ENCODE results near the gene CELF2.

The CELF2 gene

DNA sequence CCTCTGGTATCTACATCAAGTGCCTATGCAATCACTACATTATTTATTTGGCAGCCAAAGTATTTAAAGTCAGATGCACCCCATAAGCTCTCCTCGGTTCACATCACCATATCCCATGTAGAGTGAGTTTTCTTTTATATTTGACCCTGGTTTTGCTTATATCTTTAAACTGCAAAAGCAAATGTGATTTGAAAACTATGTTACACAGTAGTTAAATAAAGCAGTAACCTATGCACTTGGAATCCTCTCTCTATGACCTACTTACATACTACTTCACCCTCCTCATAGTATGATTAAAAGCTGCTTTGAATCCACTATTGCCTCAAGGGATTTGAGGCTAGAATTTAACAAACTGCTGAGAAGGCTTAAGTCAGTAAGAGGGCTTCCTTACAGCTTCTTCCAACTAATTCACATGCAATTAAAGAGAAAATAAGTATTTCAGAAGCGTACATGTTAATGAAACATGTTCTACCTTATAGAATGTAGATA lies 2.2 kb upstream of the CELF2 start:
- TF ChIP-seq, protein P1, sequence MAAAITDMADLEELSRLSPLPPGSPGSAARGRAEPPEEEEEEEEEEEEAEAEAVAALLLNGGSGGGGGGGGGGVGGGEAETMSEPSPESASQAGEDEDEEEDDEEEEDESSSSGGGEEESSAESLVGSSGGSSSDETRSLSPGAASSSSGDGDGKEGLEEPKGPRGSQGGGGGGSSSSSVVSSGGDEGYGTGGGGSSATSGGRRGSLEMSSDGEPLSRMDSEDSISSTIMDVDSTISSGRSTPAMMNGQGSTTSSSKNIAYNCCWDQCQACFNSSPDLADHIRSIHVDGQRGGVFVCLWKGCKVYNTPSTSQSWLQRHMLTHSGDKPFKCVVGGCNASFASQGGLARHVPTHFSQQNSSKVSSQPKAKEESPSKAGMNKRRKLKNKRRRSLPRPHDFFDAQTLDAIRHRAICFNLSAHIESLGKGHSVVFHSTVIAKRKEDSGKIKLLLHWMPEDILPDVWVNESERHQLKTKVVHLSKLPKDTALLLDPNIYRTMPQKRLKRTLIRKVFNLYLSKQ (tag by site-specific recombination; IDR thresholded peaks at IDR 0.05; ENCODE audit: borderline replicate concordance), result no peak
- TF ChIP-seq ZNF23 (tag by site-specific recombination; IDR thresholded peaks at IDR 0.05; ENCODE audit: borderline replicate concordance) (no peak), WT1 (tag by site-specific recombination; IDR thresholded peaks at IDR 0.05) (no peak), ZNF404 (tag by site-specific recombination; IDR thresholded peaks at IDR 0.05) (no peak), ZNF654 (tag by site-specific recombination; IDR thresholded peaks at IDR 0.05; ENCODE audit: low read depth) (no peak), KLF7 (tag by site-specific recombination; IDR thresholded peaks at IDR 0.05; ENCODE audit: borderline replicate concordance) (no peak), GLIS1 (tag by site-specific recombination; IDR thresholded peaks at IDR 0.05) (no peak), OSR2 (tag by site-specific recombination; IDR thresholded peaks at IDR 0.05) (peak; percentile 59), ZNF501 (tag by site-specific recombination; IDR thresholded peaks at IDR 0.05) (no peak), ZFP69B (tag by site-specific recombination; IDR thresholded peaks at IDR 0.05) (no peak), KLF9 (tag by site-specific recombination; IDR thresholded peaks at IDR 0.05; ENCODE audit: low read depth) (no peak), ZNF350 (tag by site-specific recombination; IDR thresholded peaks at IDR 0.05) (no peak), ZNF664 (tag by site-specific recombination; IDR thresholded peaks at IDR 0.05) (peak; percentile 61; the same call in 1 of the 2 replicates)
- TF ChIP-seq, protein P2, sequence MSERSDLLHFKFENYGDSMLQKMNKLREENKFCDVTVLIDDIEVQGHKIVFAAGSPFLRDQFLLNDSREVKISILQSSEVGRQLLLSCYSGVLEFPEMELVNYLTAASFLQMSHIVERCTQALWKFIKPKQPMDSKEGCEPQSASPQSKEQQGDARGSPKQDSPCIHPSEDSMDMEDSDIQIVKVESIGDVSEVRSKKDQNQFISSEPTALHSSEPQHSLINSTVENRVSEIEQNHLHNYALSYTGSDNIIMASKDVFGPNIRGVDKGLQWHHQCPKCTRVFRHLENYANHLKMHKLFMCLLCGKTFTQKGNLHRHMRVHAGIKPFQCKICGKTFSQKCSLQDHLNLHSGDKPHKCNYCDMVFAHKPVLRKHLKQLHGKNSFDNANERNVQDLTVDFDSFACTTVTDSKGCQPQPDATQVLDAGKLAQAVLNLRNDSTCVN (tag by site-specific recombination; optimal IDR thresholded peaks at IDR 0.05), result no peak
- TF ChIP-seq, protein P3, sequence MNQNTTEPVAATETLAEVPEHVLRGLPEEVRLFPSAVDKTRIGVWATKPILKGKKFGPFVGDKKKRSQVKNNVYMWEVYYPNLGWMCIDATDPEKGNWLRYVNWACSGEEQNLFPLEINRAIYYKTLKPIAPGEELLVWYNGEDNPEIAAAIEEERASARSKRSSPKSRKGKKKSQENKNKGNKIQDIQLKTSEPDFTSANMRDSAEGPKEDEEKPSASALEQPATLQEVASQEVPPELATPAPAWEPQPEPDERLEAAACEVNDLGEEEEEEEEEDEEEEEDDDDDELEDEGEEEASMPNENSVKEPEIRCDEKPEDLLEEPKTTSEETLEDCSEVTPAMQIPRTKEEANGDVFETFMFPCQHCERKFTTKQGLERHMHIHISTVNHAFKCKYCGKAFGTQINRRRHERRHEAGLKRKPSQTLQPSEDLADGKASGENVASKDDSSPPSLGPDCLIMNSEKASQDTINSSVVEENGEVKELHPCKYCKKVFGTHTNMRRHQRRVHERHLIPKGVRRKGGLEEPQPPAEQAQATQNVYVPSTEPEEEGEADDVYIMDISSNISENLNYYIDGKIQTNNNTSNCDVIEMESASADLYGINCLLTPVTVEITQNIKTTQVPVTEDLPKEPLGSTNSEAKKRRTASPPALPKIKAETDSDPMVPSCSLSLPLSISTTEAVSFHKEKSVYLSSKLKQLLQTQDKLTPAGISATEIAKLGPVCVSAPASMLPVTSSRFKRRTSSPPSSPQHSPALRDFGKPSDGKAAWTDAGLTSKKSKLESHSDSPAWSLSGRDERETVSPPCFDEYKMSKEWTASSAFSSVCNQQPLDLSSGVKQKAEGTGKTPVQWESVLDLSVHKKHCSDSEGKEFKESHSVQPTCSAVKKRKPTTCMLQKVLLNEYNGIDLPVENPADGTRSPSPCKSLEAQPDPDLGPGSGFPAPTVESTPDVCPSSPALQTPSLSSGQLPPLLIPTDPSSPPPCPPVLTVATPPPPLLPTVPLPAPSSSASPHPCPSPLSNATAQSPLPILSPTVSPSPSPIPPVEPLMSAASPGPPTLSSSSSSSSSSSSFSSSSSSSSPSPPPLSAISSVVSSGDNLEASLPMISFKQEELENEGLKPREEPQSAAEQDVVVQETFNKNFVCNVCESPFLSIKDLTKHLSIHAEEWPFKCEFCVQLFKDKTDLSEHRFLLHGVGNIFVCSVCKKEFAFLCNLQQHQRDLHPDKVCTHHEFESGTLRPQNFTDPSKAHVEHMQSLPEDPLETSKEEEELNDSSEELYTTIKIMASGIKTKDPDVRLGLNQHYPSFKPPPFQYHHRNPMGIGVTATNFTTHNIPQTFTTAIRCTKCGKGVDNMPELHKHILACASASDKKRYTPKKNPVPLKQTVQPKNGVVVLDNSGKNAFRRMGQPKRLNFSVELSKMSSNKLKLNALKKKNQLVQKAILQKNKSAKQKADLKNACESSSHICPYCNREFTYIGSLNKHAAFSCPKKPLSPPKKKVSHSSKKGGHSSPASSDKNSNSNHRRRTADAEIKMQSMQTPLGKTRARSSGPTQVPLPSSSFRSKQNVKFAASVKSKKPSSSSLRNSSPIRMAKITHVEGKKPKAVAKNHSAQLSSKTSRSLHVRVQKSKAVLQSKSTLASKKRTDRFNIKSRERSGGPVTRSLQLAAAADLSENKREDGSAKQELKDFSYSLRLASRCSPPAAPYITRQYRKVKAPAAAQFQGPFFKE (tag by site-specific recombination; IDR thresholded peaks at IDR 0.05; ENCODE audit: borderline replicate concordance), result no peak
- TF ChIP-seq, protein P4, sequence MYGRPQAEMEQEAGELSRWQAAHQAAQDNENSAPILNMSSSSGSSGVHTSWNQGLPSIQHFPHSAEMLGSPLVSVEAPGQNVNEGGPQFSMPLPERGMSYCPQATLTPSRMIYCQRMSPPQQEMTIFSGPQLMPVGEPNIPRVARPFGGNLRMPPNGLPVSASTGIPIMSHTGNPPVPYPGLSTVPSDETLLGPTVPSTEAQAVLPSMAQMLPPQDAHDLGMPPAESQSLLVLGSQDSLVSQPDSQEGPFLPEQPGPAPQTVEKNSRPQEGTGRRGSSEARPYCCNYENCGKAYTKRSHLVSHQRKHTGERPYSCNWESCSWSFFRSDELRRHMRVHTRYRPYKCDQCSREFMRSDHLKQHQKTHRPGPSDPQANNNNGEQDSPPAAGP (tag by site-specific recombination; IDR thresholded peaks at IDR 0.05), result no peak
- TF ChIP-seq, protein P5, sequence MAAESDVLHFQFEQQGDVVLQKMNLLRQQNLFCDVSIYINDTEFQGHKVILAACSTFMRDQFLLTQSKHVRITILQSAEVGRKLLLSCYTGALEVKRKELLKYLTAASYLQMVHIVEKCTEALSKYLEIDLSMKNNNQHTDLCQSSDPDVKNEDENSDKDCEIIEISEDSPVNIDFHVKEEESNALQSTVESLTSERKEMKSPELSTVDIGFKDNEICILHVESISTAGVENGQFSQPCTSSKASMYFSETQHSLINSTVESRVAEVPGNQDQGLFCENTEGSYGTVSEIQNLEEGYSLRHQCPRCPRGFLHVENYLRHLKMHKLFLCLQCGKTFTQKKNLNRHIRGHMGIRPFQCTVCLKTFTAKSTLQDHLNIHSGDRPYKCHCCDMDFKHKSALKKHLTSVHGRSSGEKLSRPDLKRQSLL (tag by site-specific recombination; IDR thresholded peaks at IDR 0.05), result no peak
- H3K9me3 ChIP-seq (ENCODE audit: control insufficient read depth, insufficient read depth, low read depth, low read length), result no peaks in the 10 kb centered on the region
- peaks cover 31% of the 10 kb centered on the region for H3K4me1 ChIP-seq (ENCODE audit: control insufficient read depth, insufficient read depth, low read length)
- no peaks in the 10 kb centered on the region for H3K36me3 ChIP-seq (ENCODE audit: control insufficient read depth in 2 of 2, insufficient read depth in 1 of 2, low read length in 2 of 2)
- ChIA-PET CTCF (interaction anchor here (0.9 to 1.3 kb wide), 3 partner anchors 9 to 1683 kb away, joined by 3 to 4 read pairs (median 3); no protein-coding TSS in a partner anchor), POLR2A (no interaction called here)
- no peak overlapping the region for H3K4me3 ChIP-seq (ENCODE audit: low read depth, low read length)
- H3K27ac ChIP-seq (ENCODE audit: extremely low read depth, low read depth, low read length), result no peak overlapping the region
